GM19468 (cell line): ENCODE data around the gene FMNL2.

ENCODE experiments used
- ATAC-seq: cut with Tn5 transposase; IDR thresholded peaks from one replicate; pipeline ENCODE4 v1.9.1; 2021; ENCODE audit warnings: mild to moderate bottlenecking, moderate library complexity, moderate number of reproducible peaks; ENCODE audit not compliant: unreplicated experiment; ENCODE audit errors: extremely low read depth

FMNL2 gene

DNA sequence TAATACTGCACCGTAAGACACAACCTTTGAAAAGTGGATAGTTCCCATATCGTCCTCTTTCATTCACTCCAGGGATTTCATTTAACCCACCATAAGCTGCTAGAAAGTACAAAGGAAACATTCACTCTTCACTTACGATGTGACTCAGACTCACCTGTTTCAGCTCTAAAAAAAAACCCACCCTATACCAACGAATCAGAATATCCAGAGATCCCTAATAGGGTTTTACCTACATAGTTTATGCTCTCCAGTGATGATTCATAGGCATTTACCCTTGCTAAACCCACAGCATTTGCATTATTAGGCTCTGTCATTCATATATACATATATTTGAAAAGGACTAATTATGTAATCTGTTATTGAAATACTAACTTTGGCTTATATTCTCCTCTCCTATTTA, 322.1 kb downstream of the FMNL2 start:
- no peak for ATAC-seq

DNA sequence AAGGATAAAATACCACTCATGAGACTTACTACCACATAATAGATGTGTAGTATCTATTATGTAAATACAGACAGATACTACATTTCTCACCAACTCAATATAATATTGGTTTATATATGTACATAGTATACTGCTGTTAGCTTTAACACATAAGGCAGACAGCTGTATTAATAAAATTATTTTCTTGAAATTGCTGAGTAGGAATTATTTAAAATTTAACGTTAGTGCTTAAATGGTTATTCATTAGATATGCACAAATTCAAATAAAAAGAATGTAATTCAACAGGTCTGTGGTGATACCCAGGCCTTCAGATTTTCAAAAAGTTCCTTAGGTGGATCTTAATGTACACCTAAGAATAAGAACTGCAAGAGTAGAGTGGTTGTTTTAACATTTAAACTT, 323.2 kb downstream of the FMNL2 start:
- no peak for ATAC-seq

DNA sequence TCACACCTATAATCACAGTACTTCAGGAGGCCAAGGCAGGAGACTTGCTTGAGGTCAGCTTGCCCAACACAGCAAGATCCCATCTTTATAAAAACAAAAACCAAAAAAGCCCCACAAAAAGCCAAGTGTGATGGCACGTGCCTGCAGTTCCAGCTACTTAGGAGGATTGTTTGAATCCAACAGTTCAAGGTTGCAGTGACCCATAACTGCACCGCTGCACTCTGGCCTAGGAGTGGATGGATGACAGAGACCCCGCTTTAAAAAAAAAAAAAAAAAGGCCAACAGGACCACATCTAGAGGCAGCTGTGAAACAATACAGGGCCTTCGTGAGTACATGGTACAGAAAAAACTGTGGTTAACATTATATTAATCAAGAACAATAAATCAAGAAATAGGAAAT, 326.1 kb downstream of the FMNL2 start:
- ATAC-seq: no peak

DNA sequence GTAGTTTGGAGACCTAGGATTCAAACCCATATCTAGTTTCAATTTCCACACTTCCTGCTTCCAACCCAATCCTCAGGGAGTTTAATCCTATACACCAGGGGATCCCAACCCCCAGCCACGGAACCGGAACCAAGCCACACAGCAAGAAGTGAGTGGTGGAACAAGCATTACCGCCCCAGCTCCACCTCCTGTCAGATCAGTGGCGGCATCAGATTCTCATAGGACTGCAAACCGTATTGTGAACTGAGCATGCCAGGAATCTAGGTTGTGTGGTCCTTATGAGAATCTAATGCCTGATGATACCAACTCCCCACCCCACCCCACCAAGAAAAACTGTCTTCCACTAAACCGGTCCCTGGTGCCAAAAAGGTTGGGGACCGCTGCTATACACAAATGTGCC, 329.8 kb downstream of the FMNL2 start:
- no peak for ATAC-seq

DNA sequence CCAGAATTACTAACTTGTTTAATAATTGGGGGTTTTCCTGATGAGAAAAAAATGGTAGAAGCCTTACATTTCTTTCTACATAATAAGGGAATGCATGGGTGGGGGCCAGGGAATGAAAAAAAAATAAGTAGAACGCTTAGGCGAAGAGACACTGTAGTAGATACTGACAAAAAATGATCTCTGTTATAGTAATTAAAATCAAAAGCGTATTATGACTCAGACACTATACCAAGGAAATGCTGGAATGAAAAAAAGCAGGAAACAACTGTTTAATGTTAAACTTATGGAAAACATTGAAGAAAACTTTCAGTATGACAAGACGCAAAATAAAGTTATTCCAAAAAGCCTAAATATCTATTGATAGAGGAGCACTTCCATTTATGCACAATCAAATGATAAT, 339.4 kb downstream of the FMNL2 start:
- no peak for ATAC-seq

DNA sequence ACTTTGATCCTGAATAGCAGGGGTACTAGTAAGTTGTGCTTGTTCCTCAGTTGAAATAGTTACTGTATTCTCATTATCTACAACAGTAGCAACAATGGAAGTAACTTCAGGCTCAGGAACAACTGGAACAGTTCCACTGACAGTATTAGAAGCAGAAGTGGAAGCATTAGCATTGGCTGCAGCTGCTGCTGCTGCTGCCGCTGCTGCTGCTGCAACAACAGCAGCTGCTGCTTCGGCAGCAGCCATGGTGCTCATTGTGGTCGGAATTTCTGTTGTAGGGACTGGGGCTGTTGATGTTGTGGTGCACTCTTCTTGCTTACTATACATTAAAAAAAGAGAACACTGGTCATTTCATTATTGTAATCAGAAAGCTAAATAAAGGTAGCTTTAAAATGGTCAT, 341.5 kb downstream of the FMNL2 start:
- ATAC-seq: no peak

DNA sequence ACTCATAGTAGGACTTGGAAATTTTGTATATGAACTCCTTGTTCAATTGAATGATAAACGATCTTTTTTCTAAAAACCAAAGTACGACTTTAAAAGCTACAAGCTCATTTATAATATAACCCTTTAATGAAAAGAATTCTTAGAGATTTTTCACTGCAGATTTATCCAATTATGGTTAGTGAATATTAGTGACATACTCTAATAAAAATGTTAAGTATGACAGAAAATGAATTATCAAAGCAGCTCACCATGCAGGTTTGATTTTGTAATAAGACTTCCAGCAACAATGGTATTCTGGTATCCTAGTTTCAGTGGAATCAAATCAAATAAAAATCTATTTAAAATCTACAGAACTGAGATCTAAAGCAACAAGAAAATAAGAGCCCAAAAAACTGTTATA, 343.8 kb downstream of the FMNL2 start:
- no peak for ATAC-seq

DNA sequence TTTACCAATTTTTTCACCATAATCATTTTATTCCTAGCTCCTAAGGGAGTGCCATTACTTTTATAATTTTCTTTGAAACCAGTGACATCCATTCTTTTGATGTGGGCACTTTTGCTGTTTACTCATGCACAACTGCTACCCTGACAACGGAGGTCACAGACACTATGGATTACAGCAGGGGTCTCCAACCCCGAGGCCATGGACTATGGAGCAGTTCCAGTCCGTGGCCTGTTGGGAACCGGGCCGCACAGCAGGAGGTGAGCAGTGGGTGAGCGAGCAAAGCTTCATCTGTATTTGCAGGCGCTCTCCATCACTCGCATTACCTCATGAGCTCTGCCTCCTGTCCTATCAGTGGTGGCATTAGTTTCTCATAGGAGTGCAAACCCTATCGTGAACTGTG, 347.7 kb downstream of the FMNL2 start:
- ATAC-seq: no peak

DNA sequence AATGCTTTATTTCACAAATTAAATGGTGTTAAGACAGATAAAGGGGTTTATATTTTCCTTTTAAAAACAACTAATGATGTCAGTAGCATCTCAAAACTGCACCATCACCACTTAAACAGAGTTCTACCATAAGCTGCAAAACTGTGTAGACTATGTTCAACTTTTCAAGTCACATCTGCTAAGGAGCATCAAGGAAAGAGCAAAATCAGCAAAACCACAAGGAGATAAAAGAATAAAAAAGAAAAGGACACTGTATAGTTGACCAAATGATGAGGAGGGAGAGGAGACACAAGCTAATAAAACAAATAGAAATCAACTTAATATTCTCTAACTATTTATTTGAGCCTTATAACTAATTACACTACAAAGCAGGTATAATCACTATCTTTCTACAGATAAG, 348.4 kb downstream of the FMNL2 start:
- no peak for ATAC-seq

DNA sequence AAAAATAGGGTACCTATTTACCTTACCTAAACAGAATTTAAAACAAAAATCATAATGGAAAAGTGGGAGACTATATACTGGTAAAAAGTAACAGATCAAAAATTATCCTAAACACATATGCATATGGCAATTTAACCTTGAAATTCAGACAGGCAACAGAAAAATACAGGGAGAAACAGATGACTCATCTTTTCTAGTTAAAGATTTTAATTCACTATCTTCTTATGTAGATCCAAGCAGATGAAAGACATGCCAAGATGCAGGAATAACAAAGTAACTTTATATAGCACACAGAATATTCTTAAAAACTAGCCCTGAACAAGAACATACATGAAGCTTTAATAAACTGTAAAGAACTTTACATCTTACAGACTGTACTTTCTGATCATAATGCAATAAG, 351.3 kb downstream of the FMNL2 start:
- ATAC-seq: no peak

DNA sequence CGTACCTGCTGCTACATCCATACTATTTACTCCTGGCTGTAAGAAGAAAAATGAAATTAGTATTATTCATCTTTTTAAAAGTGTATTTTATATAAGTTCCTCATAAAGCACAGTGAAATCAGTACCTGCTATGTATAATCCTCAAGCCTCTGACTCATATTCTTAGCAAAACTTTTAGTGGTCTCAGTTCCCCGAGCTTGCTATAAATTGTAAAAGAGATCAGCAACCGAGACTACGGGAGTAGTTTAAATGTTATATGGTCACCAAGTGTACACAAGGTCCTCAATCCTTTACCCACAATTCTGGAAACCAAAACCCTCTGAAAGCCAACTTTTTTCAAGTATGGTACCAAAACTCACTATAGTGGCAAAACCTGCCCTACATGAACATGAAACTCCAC, 358.1 kb downstream of the FMNL2 start:
- peak; percentile 85 for ATAC-seq

DNA sequence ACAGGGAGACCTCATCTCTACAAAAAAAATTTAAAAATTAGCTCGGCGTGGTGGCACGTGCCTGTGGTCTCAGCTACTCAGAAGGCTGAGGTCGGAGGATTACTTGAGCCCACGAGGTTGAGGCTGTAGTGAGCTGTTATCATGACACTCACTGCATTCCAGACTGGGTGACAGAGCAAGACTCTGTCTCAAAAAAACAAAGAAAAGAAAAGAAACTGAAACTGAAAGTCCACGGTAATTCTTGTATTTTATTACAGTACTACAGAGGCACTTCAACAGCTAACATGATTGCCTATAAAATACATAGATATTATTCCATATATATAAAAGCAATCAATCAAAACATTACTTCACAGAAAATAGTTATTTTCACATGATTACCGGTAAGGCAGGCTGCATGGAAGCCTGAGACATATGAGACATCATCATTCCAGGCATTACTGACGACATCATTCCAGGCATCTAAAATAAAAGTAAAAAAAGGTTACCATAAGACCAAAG, 359.2 kb downstream of the FMNL2 start:
- peak; percentile 53 for ATAC-seq

DNA sequence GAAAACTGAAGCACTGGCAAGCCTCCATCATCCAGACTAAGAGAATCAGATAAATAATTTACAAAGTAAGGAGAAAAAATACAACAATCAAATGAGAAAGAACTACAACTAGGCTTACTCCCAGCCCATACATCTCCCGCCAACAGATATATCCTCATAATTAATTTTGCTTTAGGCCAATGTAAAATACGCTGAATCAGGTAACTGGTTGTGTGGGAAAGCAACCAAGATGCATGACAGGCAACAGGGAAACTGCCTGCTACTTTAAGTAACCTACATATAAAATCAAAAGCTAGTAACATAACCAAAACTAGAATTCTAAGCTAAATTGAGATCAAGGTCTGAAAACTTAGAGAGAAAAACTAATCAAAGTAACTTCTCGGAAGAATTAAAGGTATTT, 360.8 kb downstream of the FMNL2 start:
- ATAC-seq: no peak

DNA sequence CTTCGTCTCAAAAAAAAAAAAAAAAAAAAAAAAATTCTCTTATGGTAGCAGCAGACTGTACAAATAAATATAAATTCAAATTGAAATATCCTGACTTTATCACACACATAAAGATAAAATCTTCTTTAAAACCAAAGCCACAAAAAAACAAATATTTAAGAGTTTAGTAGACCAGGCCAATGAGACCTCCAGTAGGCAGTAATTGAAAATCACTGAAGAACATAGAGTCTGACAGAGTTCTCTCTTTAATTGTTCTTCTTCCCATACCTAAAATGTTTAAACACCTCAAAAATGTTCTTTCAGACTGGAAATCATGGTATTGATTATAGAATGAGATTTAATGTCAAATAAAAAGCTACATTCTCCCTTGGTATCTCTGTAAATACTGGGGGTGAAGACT, 361.5 kb downstream of the FMNL2 start:
- no peak for ATAC-seq
